Stimulated activated CD4-positive, alpha-beta T cell treated with anti-CD3 and anti-CD28 coated beads, Interleukin-1b, Interleukin-23, amount 100 ng/mL, for 24 hours (primary cell): ENCODE measurements around the gene TLR9.

Experiments used
- DNase-seq, 4 experiments: peaks; one replicate each; pipeline ENCODE4 v3.0.0-alpha.2; 2020; ENCODE audit warnings: low read depth in 4 of 4, low spot score in 1 of 4

Gene TLR9

GRCh38 chr3:52218026-52218425 lies 7.4 kb downstream of the TLR9 start:
- DNase-seq: no peak

- no peak for DNase-seq
Observed at GRCh38 chr3:52217409-52217805, 8.0 kb downstream of the TLR9 start.

GRCh38 chr3:52216585-52217408 lies 8.6 kb downstream of the TLR9 start:
- DNase-seq: peak in 1 of 4 experiments; percentile 48

- DNase-seq: no peak
Observed at GRCh38 chr3:52215351-52215750, 10.1 kb downstream of the TLR9 start.

GRCh38 chr3:52213901-52214300 lies 11.5 kb downstream of the TLR9 start:
- DNase-seq: no peak

- DNase-seq: no peak
Observed at GRCh38 chr3:52213005-52213404, 12.4 kb downstream of the TLR9 start.

- no peak for DNase-seq
Observed at GRCh38 chr3:52211268-52211891, 14.1 kb downstream of the TLR9 start.

- DNase-seq: no peak
Observed at GRCh38 chr3:52210550-52211046, 14.8 kb downstream of the TLR9 start.

GRCh38 chr3:52210037-52210436 lies 15.4 kb downstream of the TLR9 start:
- DNase-seq: no peak

- DNase-seq: no peak
Observed at GRCh38 chr3:52208556-52208955, 16.9 kb downstream of the TLR9 start.

GRCh38 chr3:52205727-52206372 lies 19.6 kb downstream of the TLR9 start:
- DNase-seq: no peak

- DNase-seq: no peak
Observed at GRCh38 chr3:52204337-52205073, 20.9 kb downstream of the TLR9 start.

- no peak for DNase-seq
Observed at GRCh38 chr3:52203701-52204100, 21.7 kb downstream of the TLR9 start.

GRCh38 chr3:52202384-52203077 lies 22.9 kb downstream of the TLR9 start:
- no peak for DNase-seq

- no peak for DNase-seq
Observed at GRCh38 chr3:52200981-52201679, 24.3 kb downstream of the TLR9 start.

GRCh38 chr3:52198643-52199608 lies 26.5 kb downstream of the TLR9 start:
- DNase-seq: no peak

GRCh38 chr3:52197842-52198625 lies 27.4 kb downstream of the TLR9 start, which contains the start of gene ALAS1:
ALAS1 (plus strand) TSS chr3:52198160; CDS start chr3:52199242, 1,082 bp downstream.
- peak; percentile 80 to 95 (median 90) for DNase-seq

GRCh38 chr3:52197499-52197841 lies 28.0 kb downstream of the TLR9 start:
- DNase-seq: no peak
